ENCODE results near the gene PDE9A.
"Not testable (repeated sequence)": the region's sequence is repeated elsewhere in the genome, so short reads cannot be mapped to it uniquely, and the experiment has no call there.

Gene PDE9A

GRCh38 chr21:42799516-42799915, 146.1 kb downstream of the PDE9A start:
- DNase-seq (ENCODE audit: low spot score) = no peak

GRCh38 chr21:42799948-42800347, 146.5 kb downstream of the PDE9A start:
- DNase-seq (ENCODE audit: low spot score) = peak; percentile 52

GRCh38 chr21:42801616-42802015, 148.2 kb downstream of the PDE9A start:
- not testable (repeated sequence) for DNase-seq (ENCODE audit: low spot score)

GRCh38 chr21:42806509-42807140, 153.2 kb downstream of the PDE9A start:
- no peak for DNase-seq (ENCODE audit: low spot score)

- DNase-seq (ENCODE audit: low spot score) = not testable (repeated sequence)
Measured at GRCh38 chr21:42807293-42807895, 154.0 kb downstream of the PDE9A start.

- DNase-seq (ENCODE audit: low spot score) = no peak
Measured at GRCh38 chr21:42807938-42808613, 154.7 kb downstream of the PDE9A start.

GRCh38 chr21:42809171-42809570, 155.8 kb downstream of the PDE9A start:
- DNase-seq (ENCODE audit: low spot score) = no peak

- DNase-seq (ENCODE audit: low spot score) = no peak
Measured at GRCh38 chr21:42809577-42810475, 156.4 kb downstream of the PDE9A start.

GRCh38 chr21:42811960-42812359, 158.5 kb downstream of the PDE9A start:
- no peak for DNase-seq (ENCODE audit: low spot score)

GRCh38 chr21:42812528-42813241, 159.3 kb downstream of the PDE9A start:
- not testable (repeated sequence) for DNase-seq (ENCODE audit: low spot score)

- DNase-seq (ENCODE audit: low spot score) = no peak
Measured at GRCh38 chr21:42815217-42815616, 161.8 kb downstream of the PDE9A start.

GRCh38 chr21:42818328-42818749, 164.9 kb downstream of the PDE9A start:
- peak; percentile 51 for DNase-seq (ENCODE audit: low spot score)

- no peak for DNase-seq (ENCODE audit: low spot score)
Measured at GRCh38 chr21:42819861-42820615, 166.6 kb downstream of the PDE9A start.

- DNase-seq (ENCODE audit: low spot score) = no peak
Measured at GRCh38 chr21:42820616-42821465, 167.4 kb downstream of the PDE9A start.

Data from germinal center (tissue), 1 donor.